K562 (cell line): Measurements from ENCODE around the gene C19orf44. TPM values are rescaled to one million over a fixed set of nuclear protein-coding genes. Genes with fewer than 3 reads are reported as not detected.

ENCODE experiments used
- ATAC-seq: fragments of 200-7000 bp; cut with Tn5 transposase; 3 replicates; pipeline ENCODE4 v1.9.1; 2020; ENCODE audit warnings: moderate library complexity
- BruUV-seq: library from RNA; stranded (reverse); fragments of 400-500 nt; replicated peaks from 2 replicates; lab custom pipeline; 2021; lab: Mats Ljungman, UMichigan
- CTCF ChIA-PET: fragments of 300-600 bp; formaldehyde crosslinking; extraction: SDS; loops from one replicate; lab custom pipeline; 2021; ENCODE audit warnings: low intra/inter-chr PET ratio; lab: Yijun Ruan, JAX
- POLR2A ChIA-PET: fragments of 300-600, 350-650 bp; sonication (Branson Sonifier 250); formaldehyde crosslinking; extraction: SDS; loops from one replicate; lab custom pipeline; 2021; ENCODE audit warnings: antibody characterized with exemption, inconsistent platforms; lab: Yijun Ruan, JAX
- DNase-seq, 4 experiments: peaks; one replicate each; pipeline versions ENCODE4 v3.0.0 to v3.0.0-alpha.2; 2011 to 2018; ENCODE audit warnings: low spot score in 3 of 4, mixed read lengths in 3 of 4; ENCODE audit errors: extremely low read depth in 1 of 4
- FAIRE-seq: peaks from 2 replicates; lab custom pipeline; 2011; peaks lifted over from hg19 to GRCh38; lab: Jason Lieb, UNC
- H2AFZ ChIP-seq: 2 replicates; pipeline ENCODE4 v1.6.0; 2011; ENCODE audit warnings: low read depth, low read length, control low read depth, inconsistent platforms
- H3K27ac ChIP-seq: fragments of 200-600 bp; 3 replicates; pipeline ENCODE4 v1.8.0; 2011; ENCODE audit warnings: low read depth, mild to moderate bottlenecking, control low read depth, inconsistent platforms, low read length, moderate library complexity, mixed read lengths; ENCODE audit errors: extremely low read depth
- H3K27me3 ChIP-seq, 2 experiments: fragments of 300-600 bp in 1 of 2; 2 replicates in 1 of 2; 3 replicates in 1 of 2; pipeline versions ENCODE4 v1.6.0 to v1.8.0; 2011; ENCODE audit warnings: inconsistent platforms in 2 of 2, low read length in 2 of 2, mild to moderate bottlenecking in 1 of 2, mixed read lengths in 1 of 2, moderate library complexity in 1 of 2; ENCODE audit not compliant: control insufficient read depth in 2 of 2, insufficient read depth in 2 of 2
- H3K36me3 ChIP-seq: fragments of 300-600 bp; 3 replicates; pipeline ENCODE4 v1.8.0; 2011; ENCODE audit warnings: mild to moderate bottlenecking, low read length, inconsistent platforms; ENCODE audit not compliant: control insufficient read depth, insufficient read depth
- H3K4me1 ChIP-seq, 2 experiments: fragments of 200-600 bp in 1 of 2; replicated peaks in 1 of 2; 2 replicates in 1 of 2; 3 replicates in 1 of 2; pipeline versions ENCODE4 v1.5.1 to v1.8.0; 2011; ENCODE audit warnings: inconsistent platforms in 2 of 2, low read length in 2 of 2, mild to moderate bottlenecking in 1 of 2, mixed read lengths in 1 of 2, moderate library complexity in 1 of 2; ENCODE audit not compliant: control insufficient read depth in 2 of 2, insufficient read depth in 2 of 2
- H3K4me2 ChIP-seq: 2 replicates; pipeline ENCODE4 v1.6.1; 2011; ENCODE audit warnings: low read length, control low read depth, inconsistent platforms, mixed read lengths; ENCODE audit not compliant: insufficient read depth
- H3K4me3 ChIP-seq: fragments of 200-600 bp; sonication (generic), shearing (Covaris generic); 2 replicates; pipeline ENCODE4 v1.5.1; 2016; ENCODE audit warnings: control low read depth, inconsistent platforms
- H3K79me2 ChIP-seq: fragments of 200-600 bp; 3 replicates; pipeline ENCODE4 v1.8.0; 2011; ENCODE audit warnings: low read length, inconsistent platforms; ENCODE audit not compliant: control insufficient read depth, insufficient read depth
- H3K9ac ChIP-seq, 2 experiments: 2 replicates each; pipeline versions ENCODE4 v1.6.0 to v1.6.1; 2011; ENCODE audit warnings: low read depth in 2 of 2, low read length in 2 of 2, control low read depth in 1 of 2, inconsistent platforms in 1 of 2, mild to moderate bottlenecking in 1 of 2, mixed read lengths in 1 of 2; ENCODE audit not compliant: insufficient read depth in 1 of 2
- H3K9me1 ChIP-seq: one replicate; pipeline ENCODE4 v1.6.0; 2011; ENCODE audit warnings: inconsistent platforms, mild to moderate bottlenecking, low read length, moderate library complexity; ENCODE audit not compliant: control insufficient read depth, insufficient read depth
- H3K9me3 ChIP-seq: replicated peaks from 2 replicates; pipeline ENCODE4 v1.5.1; 2011; ENCODE audit warnings: low read depth, low read length, inconsistent platforms; ENCODE audit not compliant: control insufficient read depth, insufficient read depth
- H4K20me1 ChIP-seq: replicated peaks from 2 replicates; pipeline ENCODE4 v1.6.1; 2011; ENCODE audit warnings: low read length, inconsistent platforms, mixed read lengths; ENCODE audit not compliant: control insufficient read depth, insufficient read depth
- CUX1 ChIP-seq: fragments of 200-800 bp; sonication (Bioruptor generic); IDR thresholded peaks from 2 replicates; pipeline ENCODE4 v1.6.1; 2016; ENCODE audit warnings: missing genetic modification characterization, missing compliant biosample characterization
- ELF2 ChIP-seq: fragments of 250-450 bp; sonication (Bioruptor Pico); IDR thresholded peaks from 2 replicates; pipeline ENCODE4 v1.5.0; 2021; ENCODE audit warnings: mild to moderate bottlenecking
- NCOA6 ChIP-seq: fragments of 450-650 bp; IDR thresholded peaks from 2 replicates; pipeline ENCODE4 v1.6.1; 2017; ENCODE audit warnings: mild to moderate bottlenecking
- ZBTB33 ChIP-seq: sonication (generic); formaldehyde crosslinking; IDR thresholded peaks from 2 replicates; pipeline ENCODE4 v1.8.1; 2023; ENCODE audit warnings: mild to moderate bottlenecking, missing genetic modification reagents
- ZNF431 ChIP-seq: sonication (generic); formaldehyde crosslinking; IDR thresholded peaks from 2 replicates; pipeline ENCODE4 v1.8.0; 2022; ENCODE audit warnings: mild to moderate bottlenecking, missing genetic modification reagents
- WGBS: fragments of 100-300 bp; shearing (Covaris generic); methylation state at CpG from one replicate; pipeline ENCODE4 v1.1.6; 2016; ENCODE audit warnings: low coverage, mixed read lengths; ENCODE audit not compliant: insufficient coverage; ENCODE audit errors: missing lambda C conversion rate; 5-methylcytosine and 5-hydroxymethylcytosine counted together
- in situ Hi-C: fragments of 300-500 bp; cut with MboI; formaldehyde crosslinking; loops from 4 replicates; pipeline ENCODE4 v1.15.0; 2018; ENCODE audit warnings: inconsistent platforms, mixed read lengths
- intact Hi-C: fragments of 100-400 bp; cut with micrococcal nuclease; formaldehyde crosslinking; loops from 2 replicates; pipeline ENCODE4 v1.14.2; 2022
- polyA plus RNA-seq, 8 experiments: library from polyadenylated mRNA; depleted of rRNA in 4 of 8; stranded (reverse) in 5 of 8; unstranded in 3 of 8; fragments of >200 nt; fragmentation: Nextera tagmentation in 2 of 8; fragmentation: Illumina TruSeq in 1 of 8; extraction: Ambion mirVana in 2 of 8; extraction: Trizol in 1 of 8; gene quantifications; 2 replicates each; pipeline versions ENCODE4 v1.2.1 to v1.2.3, GENCODE V29; 2011 to 2014; ENCODE audit warnings: inconsistent platforms in 1 of 8, missing spikeins in 1 of 8
- total RNA-seq, 7 experiments: library from RNA; depleted of rRNA in 6 of 7; stranded (reverse); fragments of >200 nt in 6 of 7; fragmentation: Illumina TruSeq in 2 of 7; extraction: Trizol in 2 of 7; gene quantifications; 2 replicates each; pipeline versions ENCODE4 v1.2.1 to v1.2.3, GENCODE V29; 2011 to 2021; ENCODE audit warnings: low replicate concordance in 1 of 7

C19orf44 gene
- total and polyA plus RNA-seq, 9 of the 15 experiments (the other 6 are each of a cell fraction or from before 2014, with no cell fraction given), result 0.41 to 7.7 (median 3.5) TPM

- H3K4me1 ChIP-seq, result peaks cover 9 to 27% of the 10 kb centered on the region in 2 experiments; a peak in 3 of 5 replicates
- no peak overlapping the region for H3K9ac ChIP-seq
- no peaks in the 10 kb centered on the region for H3K27me3 ChIP-seq
- intact Hi-C loops (no loop called here), in situ Hi-C loops (no loop called here)
- 96% methylated on average over 10 of the region's 10 CpGs for WGBS
- no peaks in the 10 kb centered on the region for H3K9me1 ChIP-seq
- H3K4me2 ChIP-seq, result no peak overlapping the region
- H3K27ac ChIP-seq, result no peak overlapping the region; the same call in 2 of the 3 replicates
- POLR2A ChIA-PET, result interaction anchor here (0.5 kb wide), 1 partner anchor 18 kb away, joined by 3 read pairs; no protein-coding TSS in a partner anchor
- DNase-seq (no peak), ATAC-seq (no peak), FAIRE-seq (no peak)
- H3K9me3 ChIP-seq, result no peaks in the 10 kb centered on the region
- H3K79me2 ChIP-seq, result peaks cover 27% of the 10 kb centered on the region
- 0 out of 2 replicates have a peak, but pooled peaks have one; percentile 31 for TF ChIP-seq ZBTB33 (CRISPR knock-in tag)
- TF ChIP-seq CUX1 (CRISPR knock-in tag), result no peak
- no peak for TF ChIP-seq ZNF431 (CRISPR knock-in tag)
- TF ChIP-seq NCOA6, result no peak
- no peak for TF ChIP-seq ELF2 (CRISPR knock-in tag)
- peaks cover 83% of the 10 kb centered on the region for H3K36me3 ChIP-seq
- BruUV-seq, result no TSS peak
- H4K20me1 ChIP-seq, result 0 out of 2 replicates have a peak, but pooled peaks cover 5% of the 10 kb centered on the region
- CTCF ChIA-PET, result no interaction called here
- no peak overlapping the region for H2AFZ ChIP-seq
- H3K4me3 ChIP-seq, result no peak overlapping the region
These were observed 70.0 kb downstream of the C19orf44 start for GRCh38 chr19:16566161-16566560.
